Heart right ventricle (tissue), 16 donors: ENCODE measurements around the gene HNRNPL. TPM values are rescaled to one million over a fixed set of nuclear protein-coding genes. Genes with fewer than 3 reads are reported as not detected.

ENCODE experiments used
- ATAC-seq, 8 donors: fragments of 200-7000 bp; cut with Tn5 transposase; one replicate each; pipeline ENCODE4 v1.9.1; 2020; ENCODE audit warnings: mild to moderate bottlenecking in 8 of 8, moderate library complexity in 8 of 8, moderate number of reproducible peaks in 1 of 8
- DNase-seq, 2 donors: peaks; one replicate each; pipeline ENCODE4 v3.0.0-alpha.2; 2020
- H3K27ac ChIP-seq, 10 donors: fragments of 200-600 bp; sonication (generic) in 2 of 10; one replicate each; pipeline versions ENCODE4 v1.5.0 to v1.8.0; 2020 to 2022; ENCODE audit warnings: mild to moderate bottlenecking in 3 of 10
- H3K27me3 ChIP-seq, 7 donors: fragments of 200-600 bp; one replicate each; pipeline ENCODE4 v1.8.0; 2021 to 2022; ENCODE audit warnings: mild to moderate bottlenecking in 2 of 7
- H3K36me3 ChIP-seq, 9 donors: fragments of 200-600 bp; sonication (generic) in 1 of 9; one replicate each; pipeline versions ENCODE4 v1.5.0 to v1.8.0; 2020 to 2022; ENCODE audit warnings: mild to moderate bottlenecking in 2 of 9
- H3K4me1 ChIP-seq, 9 donors: fragments of 200-600 bp; sonication (generic) in 1 of 9; one replicate each; pipeline versions ENCODE4 v1.5.0 to v1.8.0; 2020 to 2022; ENCODE audit warnings: mild to moderate bottlenecking in 4 of 9
- H3K4me3 ChIP-seq, 10 donors: fragments of 200-600 bp; sonication (generic) in 2 of 10; one replicate each; pipeline versions ENCODE4 v1.5.0 to v1.8.0; 2020 to 2022; ENCODE audit warnings: mild to moderate bottlenecking in 7 of 10, moderate library complexity in 2 of 10
- H3K9me3 ChIP-seq, 11 donors: fragments of 200-600 bp in 10 of 11; sonication (generic) in 2 of 11; one replicate each; pipeline versions ENCODE4 v1.5.0 to v1.8.0; 2013 to 2022; ENCODE audit warnings: mild to moderate bottlenecking in 2 of 11, control low read depth in 1 of 11, moderate library complexity in 1 of 11
- CTCF ChIP-seq, 9 donors: fragments of 200-600 bp; sonication (generic) in 2 of 9; IDR thresholded peaks; one replicate each; pipeline versions ENCODE4 v1.5.0 to v1.8.0; 2021 to 2022; ENCODE audit warnings: antibody characterized with exemption in 9 of 9, mild to moderate bottlenecking in 5 of 9, moderate library complexity in 1 of 9
- WGBS, 2 donors: extraction: QIAGEN DNeasy Blood & Tissue Kit; methylation state at CpG; one replicate each; pipeline ENCODE4 v1.1.7; 2013; ENCODE audit warnings: inconsistent platforms in 1 of 2; 5-methylcytosine and 5-hydroxymethylcytosine counted together
- intact Hi-C, 10 donors: fragments of 100-400 bp; cut with DNase I; formaldehyde crosslinking; loops; one replicate each; pipeline versions ENCODE4 v1.11.1 to v1.14.2; 2022
- polyA plus RNA-seq, 2 donors: library from polyadenylated mRNA; stranded (reverse); fragments of 200-250 nt; gene quantifications; one replicate each; pipeline ENCODE4 v1.2.3, GENCODE V29; 2013
- total RNA-seq, 10 donors: library from RNA; stranded (reverse); fragmentation: NEBNext Ultra II Directional in 3 of 10; extraction: Animal tissue kit (Norgen Biotek cat#: 25700) in 3 of 10; gene quantifications; one replicate each; pipeline versions ENCODE4 v1.2.1 to v1.2.4, GENCODE V29; 2021 to 2023
- donor health status: Arrhythmogenic right ventricular cardiomyopathy.
- donor health status: ischemic (EF 13 %, LVEDD 7.1; RV severe dilation, severe dysfunction).
- donor health status: healthy with polysubstance abuse.
- donor health status: DM: no; HTN: yes; CAD: no.
- donor health status: DM: no; HTN: no; CAD: no.
- donor health status: ischemic (EF 25% LVEDD 6.9; RV normal size, moderate dysfunction).
- donor health status: ischemic (EF 25% LVEDD 5.7; RV mildly dilated, moderate dysfunction).
- donor health status: healthy.
- donor health status: DM: yes; HTN: yes; CAD: no.
- donor health status: Ischemic cardiomyopathy.
- donor health status: ischemic (EF 35%, LVEDD 5.7; RV mildly dilated, moderate dysfunction).
- donor health status: nonischemic (EF 11% LVEDD 7.7; RV severe dilation, severe dysfunction).
- donor health status: DM: yes; HTN: yes; CAD: no.
- donor health status: PGD.
- donor health status: ischemic (EF 29% LVEDD 5.4; RV normal size, mild dysfunction).
- donor health status: nonischemic (EF 23%, LVEDD 6.1; RV moderate dilation, normal function).

Gene HNRNPL
- total and polyA plus RNA-seq, 12 donors = 130 to 196 (median 170) TPM

GRCh38 chr19:38841180-38841766 lies 8.5 kb downstream of the HNRNPL start:
- Histone ChIP-seq H3K4me1 (peaks cover 0 to 46% (median 18%) of the 10 kb centered on the region in 9 donors), H3K36me3 (peaks cover 14 to 100% (median 99%) of the 10 kb centered on the region in 9 donors), H3K27me3 (no peaks in the 10 kb centered on the region), H3K9me3 (no peaks in the 10 kb centered on the region), H3K27ac (peak overlapping the region in 2 of 10 donors; percentile 31 to 40), H3K4me3 (no peak overlapping the region)
- TF ChIP-seq CTCF (IDR thresholded peaks at IDR 0.05) = no peak
- intact Hi-C loops = loop anchor here in 3 of 10 donors (10.0 kb wide), 3 partner anchors 106 to 206 kb away; no protein-coding TSS in a partner anchor
- ATAC-seq (no peak), DNase-seq (no peak)
- 92 to 95% methylated on average over 12 of the region's 12 CpGs for WGBS, 2 donors

DNA sequence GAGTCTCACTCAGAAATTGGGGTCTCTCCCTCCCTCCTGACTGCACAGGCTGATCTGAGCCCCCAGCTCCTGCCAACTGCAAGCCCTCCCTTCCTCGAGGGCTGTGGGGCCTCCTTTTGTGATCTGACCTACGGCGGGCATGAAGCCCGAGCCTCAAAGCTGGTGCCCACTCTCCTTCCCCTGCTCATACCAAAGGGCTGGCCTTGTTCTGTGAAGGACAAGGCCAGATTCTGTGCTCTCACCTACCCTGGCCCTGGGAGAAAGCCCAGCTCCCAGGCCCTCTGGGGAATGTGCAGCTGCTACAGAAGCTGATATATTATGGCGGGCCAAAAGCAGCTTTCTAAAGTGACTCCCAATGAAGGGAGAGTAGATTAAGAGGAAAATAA lies 9.2 kb downstream of the HNRNPL start:
- peaks cover 14 to 100% (median 96%) of the 10 kb centered on the region in 9 donors for H3K36me3 ChIP-seq
- peaks cover 0 to 42% (median 17%) of the 10 kb centered on the region in 9 donors for H3K4me1 ChIP-seq
- peak overlapping the region in 2 of 10 donors; percentile 17 to 31 for H3K27ac ChIP-seq
- no peak for ATAC-seq
- no peak for TF ChIP-seq CTCF (IDR thresholded peaks at IDR 0.05)
- no peak overlapping the region for H3K4me3 ChIP-seq
- intact Hi-C loops = loop anchor here in 3 of 10 donors (10.0 kb wide), 3 partner anchors 106 to 206 kb away; no protein-coding TSS in a partner anchor
- H3K9me3 ChIP-seq = no peaks in the 10 kb centered on the region
- H3K27me3 ChIP-seq = no peaks in the 10 kb centered on the region
- DNase-seq = no peak
- 86 to 90% methylated on average over 5 of the region's 5 CpGs for WGBS, 2 donors

DNA sequence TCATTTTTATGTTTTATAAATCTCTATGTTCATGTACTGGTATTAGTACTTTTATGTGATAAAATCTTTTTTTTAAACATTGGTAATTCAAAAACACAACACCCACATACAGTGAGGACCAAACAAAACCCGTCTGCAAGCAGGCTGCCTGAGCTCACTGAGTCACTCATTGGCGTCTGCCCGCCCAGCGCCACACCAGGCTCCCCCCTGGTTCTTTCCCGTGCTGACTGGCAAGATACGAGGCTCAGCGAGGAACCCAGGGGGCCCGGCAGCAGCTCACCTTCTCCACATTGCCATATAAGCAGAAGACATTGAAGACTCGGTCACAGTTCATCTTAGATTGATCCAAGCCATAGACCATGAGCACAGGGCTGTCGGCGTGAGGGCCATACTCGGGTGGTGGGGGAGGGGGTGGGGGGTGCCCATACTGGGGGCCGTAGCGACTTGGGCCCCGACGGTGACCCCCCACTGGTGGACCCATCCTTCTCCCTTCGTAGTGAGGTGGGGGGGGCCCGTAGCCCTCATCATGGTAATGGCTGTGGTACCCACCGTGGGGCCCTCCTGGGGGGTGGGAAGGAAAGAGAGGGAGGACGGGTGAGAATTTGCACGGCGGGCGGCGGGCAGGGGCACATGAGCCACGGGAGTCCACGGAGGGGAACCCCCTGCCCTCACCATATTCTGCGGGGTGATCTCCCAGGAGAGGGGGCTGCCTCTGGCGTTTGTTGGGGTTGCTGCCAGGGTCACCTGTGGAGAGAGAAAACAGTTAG lies 9.8 kb downstream of the HNRNPL start:
- H3K4me3 ChIP-seq = no peak overlapping the region
- peaks cover 9 to 100% (median 92%) of the 10 kb centered on the region in 9 donors for H3K36me3 ChIP-seq
- no peak for DNase-seq
- no peaks in the 10 kb centered on the region for H3K9me3 ChIP-seq
- intact Hi-C loops = loop anchor here in 7 of 10 donors (10.0 kb wide), 5 partner anchors 105 to 205 kb away; partner anchors contain the start of gene ACTN4 (in 1 of the 7)
- peak in 1 of 8 donors; percentile 8 for ATAC-seq
- peak overlapping the region in 3 of 10 donors; percentile 17 to 40 (median 31) for H3K27ac ChIP-seq
- 80 to 82% methylated on average over 28 of the region's 28 CpGs for WGBS, 2 donors
- H3K27me3 ChIP-seq = no peaks in the 10 kb centered on the region
- H3K4me1 ChIP-seq = peaks cover 0 to 40% (median 16%) of the 10 kb centered on the region in 9 donors
- no peak for TF ChIP-seq CTCF (IDR thresholded peaks at IDR 0.05)

GRCh38 chr19:38838986-38839761 lies 10.6 kb downstream of the HNRNPL start:
- DNase-seq (no peak), ATAC-seq (no peak)
- Histone ChIP-seq H3K36me3 (peaks cover 8 to 98% (median 84%) of the 10 kb centered on the region in 9 donors), H3K9me3 (no peaks in the 10 kb centered on the region), H3K27me3 (no peaks in the 10 kb centered on the region), H3K4me3 (no peak overlapping the region), H3K27ac (peak overlapping the region in 1 of 10 donors; percentile 40), H3K4me1 (peaks cover 0 to 32% (median 14%) of the 10 kb centered on the region in 9 donors)
- intact Hi-C loops = loop anchor here in 4 of 10 donors (10.0 kb wide), 4 partner anchors 114 to 204 kb away; partner anchors contain the start of gene ACTN4 (in 1 of the 4)
- no peak for TF ChIP-seq CTCF (IDR thresholded peaks at IDR 0.05)
- 79 to 82% methylated on average over 12 of the region's 12 CpGs for WGBS, 2 donors
